HG03520 (cell line): Measurements from ENCODE around the gene MMAB.

Experiments used
- ATAC-seq: cut with Tn5 transposase; IDR thresholded peaks from one replicate; pipeline ENCODE4 v1.9.1; 2021; ENCODE audit warnings: mild to moderate bottlenecking, moderate library complexity; ENCODE audit not compliant: unreplicated experiment

Gene MMAB

DNA sequence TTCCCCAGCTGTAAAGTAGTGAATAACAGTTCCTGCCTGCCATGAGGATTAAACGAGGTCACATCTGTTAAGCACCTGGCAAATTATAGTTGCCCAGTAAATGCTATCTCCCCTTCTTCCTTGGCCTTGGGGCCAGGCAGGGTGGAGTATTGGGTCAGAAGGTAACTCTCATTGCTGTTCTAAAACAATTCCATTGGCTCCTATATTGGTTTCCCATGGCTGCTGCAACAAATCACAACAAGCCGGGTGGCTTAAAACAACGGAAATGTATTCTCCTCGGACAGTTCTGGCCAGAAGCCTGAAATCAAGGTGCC lies 31.9 kb downstream of the MMAB start:
- no peak for ATAC-seq

DNA sequence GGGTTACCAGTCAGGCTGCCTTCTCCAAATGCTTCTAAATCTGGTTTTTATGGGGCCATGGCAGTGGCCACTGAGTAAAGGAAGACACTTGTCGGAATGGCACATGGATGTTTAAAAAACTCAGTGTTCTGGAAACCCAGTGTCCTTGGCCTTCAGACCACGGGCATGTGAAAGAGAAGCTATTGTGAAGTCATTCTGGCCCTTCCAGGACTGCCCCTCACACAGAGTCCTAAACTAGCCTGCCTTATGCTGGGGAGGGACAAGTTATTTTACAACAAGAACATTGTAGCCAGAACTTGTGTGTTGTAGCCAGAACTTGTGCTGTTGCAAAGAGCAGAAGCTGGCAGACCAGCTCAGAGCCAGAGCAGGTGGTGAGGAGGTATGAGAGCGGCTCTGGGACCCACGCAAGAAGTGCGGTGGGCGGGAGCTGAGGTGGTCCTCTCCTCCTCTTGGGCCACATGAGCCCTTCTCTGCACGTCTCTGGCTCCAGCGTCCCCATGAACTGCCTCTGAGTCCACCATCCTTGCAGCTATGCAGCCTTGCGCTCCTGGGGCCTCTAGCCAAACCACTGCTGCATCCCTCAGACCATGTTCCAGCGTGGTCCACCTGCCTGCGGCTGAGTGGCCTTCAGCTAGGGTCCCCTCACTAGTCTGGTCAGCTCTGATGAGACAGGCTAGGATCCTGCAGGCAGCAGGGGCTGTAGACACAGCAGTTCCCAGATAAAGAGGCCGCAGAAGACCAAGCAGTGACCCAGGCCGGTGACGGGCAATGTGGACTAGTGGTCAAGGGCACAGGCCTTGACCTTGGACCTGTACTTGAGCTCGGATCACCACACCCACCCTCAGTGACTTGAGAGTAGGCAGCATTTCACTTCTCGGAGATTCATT lies 32.5 kb downstream of the MMAB start:
- ATAC-seq = no peak

DNA sequence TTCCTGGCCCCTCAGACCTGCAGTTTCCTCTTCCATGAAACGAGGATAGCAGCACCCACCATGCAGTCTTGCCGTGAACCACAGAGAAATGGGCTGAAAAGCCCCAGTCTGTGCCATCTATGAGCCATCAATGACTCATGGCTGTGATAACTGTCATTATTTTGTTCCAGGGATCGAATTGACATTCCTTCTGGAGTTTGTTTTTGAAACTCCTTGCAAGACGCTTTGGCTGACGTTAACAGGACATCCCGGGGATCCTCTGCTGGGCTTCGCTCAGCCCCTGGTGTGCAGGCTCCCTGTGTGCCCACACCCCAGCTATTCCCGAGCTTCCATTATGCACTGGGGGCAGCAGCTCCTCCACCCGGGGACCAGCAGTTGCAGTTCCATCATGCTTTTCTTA lies 33.8 kb downstream of the MMAB start:
- ATAC-seq = no peak

DNA sequence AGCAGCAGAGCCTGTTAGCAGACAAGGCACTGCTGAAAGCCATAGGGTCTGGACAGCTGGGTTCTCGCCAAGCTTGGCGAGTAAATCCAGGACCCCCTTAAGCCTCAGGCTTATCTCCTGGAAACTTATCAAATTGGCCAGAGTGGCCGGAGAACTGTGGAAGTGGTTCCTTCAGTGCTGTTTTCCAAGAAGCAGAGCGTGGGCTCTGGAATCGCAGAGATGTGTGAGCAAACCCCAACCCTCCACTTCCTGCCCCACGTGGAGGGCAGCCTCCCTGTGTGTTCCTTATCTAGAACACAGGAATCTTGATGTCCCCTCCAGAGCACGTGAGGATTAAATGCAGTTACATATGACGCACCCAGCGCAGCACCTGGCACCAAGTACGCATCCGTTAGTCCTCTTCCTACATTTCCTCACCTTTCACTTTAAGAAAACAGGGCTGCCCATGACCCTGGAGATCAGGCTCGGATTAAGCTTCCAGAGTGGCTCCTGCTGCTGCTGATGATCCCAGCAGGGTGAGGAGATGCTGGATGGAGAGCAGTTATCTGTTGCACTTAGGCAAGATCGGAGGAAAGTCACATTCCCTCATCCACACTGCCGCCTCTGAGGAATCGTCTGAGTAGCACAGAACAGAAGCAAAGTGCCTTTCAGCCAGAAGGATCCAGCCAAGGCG lies 35.0 kb downstream of the MMAB start:
- ATAC-seq = no peak

DNA sequence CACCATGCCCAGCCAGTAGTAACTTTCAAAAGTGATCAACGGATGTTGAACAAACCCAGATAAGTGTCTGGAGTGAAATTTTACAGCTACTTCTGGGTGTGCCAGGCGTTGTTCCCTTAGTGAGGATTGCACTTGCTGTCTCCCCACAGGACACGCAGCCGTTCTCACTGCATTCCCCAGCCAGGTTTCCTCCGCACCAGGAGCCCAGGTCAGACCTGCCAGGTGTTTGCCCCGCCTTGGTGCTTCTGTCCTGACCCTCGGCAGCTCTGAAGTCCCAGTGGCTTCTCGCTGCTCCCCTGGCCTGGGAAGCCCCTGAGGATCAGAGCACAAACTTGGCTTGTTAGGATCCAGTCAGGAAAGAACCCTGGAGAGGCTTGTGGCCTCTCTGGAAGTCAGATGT lies 36.2 kb downstream of the MMAB start:
- ATAC-seq = no peak

DNA sequence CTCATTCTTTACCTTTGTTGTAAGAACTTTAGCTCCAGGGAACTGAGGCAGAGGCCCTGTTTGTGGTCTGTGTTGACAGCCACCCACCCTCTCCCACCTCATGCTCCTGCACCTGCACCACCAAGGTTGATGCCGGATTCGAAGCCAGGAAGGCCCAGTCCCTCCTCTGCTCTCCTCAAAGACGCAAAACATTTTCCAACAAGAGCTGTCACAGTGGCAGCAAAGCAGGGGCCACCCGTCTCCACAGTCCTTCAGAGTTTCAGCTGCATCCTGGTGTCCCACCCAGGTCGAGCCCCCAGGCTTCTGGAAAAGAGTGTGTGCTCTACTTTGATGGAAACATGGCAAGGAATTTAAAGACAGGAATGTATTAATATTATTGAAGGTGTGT lies 37.4 kb downstream of the MMAB start:
- no peak for ATAC-seq

DNA sequence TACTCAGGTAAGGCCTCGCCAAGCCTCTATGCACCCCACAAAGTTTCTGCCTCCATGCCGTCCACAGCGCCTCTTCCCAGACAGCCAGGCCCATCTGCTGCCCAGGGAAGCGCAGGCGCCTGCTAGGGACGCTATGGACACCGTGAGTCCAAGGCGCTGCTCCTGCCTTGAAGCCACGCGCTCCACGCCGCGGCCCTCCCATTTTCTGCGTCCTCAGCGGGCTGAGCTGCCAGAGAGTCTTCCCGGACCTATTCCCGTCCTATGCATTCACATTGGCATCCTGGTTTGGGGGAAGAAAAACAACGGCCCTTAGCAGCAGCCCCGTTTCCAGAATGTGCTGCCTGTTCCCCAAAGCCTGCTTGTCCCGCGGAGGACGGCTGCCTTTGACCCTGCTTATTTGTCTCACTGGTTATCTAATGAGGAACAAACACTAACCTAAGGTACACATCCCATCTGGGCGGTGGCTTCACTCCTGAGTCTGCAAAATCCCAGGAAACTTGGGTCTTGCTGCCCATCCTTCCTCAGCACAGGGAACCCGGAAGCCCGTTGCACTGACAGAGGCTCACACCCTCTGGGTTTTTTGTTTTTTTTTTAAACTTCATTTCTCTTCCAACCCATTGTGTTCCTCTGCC lies 38.0 kb downstream of the MMAB start:
- no peak for ATAC-seq

DNA sequence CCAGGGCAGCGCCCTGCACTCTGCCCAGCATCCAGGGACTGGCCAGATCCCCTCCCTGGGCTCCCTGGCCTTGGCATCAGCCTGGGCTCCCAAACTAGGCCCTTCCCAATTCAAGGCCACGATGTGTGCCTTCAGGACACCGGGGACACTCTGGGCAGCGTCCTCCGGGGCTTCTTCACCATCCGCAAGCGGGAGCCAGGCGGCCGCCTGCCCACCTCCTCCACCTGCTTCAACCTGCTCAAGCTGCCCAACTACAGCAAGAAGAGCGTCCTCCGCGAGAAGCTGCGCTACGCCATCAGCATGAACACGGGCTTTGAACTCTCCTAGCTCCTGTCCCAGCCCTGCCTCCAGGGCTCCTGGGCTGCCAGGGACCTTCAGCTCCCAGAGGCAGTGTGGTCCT lies 38.8 kb downstream of the MMAB start:
- ATAC-seq = no peak

DNA sequence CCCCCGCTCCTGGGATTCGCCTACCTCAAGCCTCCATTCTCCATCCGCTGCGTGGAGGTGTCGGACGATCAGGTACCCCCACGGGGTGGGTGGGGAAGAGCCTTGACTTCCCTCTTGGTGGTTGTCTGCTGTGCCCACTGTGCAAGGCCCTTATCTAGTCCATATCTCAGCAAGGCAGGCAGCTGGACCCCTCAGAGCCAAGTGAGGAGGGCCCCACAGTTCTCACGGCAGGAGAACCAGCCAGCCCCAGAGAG lies 39.9 kb downstream of the MMAB start:
- ATAC-seq = no peak

DNA sequence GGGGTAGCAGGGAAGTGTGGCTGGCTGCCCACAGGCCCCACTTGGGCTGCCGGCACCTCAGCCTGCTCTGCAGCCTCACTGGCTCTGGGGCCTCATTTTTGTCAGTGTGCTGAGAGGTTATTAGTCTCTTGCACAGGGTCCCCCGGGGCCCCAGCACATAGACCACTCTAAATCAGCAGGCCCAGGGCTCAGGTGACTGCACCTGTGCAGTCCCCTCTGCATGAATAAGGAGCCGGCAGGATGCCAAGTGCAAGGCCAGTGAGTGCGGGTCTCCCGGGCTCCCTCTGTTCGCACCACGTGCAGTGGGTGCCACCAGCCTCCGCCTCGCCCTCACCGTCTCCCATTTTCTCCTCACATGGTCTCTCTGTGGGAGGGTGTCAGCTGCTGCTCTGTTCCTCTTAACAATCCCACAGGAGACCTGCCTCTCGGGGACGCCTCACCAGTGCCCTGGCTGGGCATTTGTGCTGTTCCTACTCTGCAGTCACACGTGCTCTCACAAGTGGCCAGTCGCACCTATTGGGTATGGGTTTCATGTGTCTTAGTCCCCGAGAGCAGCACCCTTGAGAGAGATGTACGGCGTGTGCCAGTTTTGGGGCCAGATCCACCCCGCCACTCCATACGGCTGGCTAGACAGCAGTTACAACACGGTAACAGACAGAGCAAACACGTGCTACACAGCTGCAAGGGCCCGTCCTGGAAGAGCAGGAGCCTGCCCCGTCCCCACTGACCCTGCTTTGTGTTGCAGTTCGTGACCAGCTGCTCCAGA lies 40.4 kb downstream of the MMAB start:
- ATAC-seq = no peak

DNA sequence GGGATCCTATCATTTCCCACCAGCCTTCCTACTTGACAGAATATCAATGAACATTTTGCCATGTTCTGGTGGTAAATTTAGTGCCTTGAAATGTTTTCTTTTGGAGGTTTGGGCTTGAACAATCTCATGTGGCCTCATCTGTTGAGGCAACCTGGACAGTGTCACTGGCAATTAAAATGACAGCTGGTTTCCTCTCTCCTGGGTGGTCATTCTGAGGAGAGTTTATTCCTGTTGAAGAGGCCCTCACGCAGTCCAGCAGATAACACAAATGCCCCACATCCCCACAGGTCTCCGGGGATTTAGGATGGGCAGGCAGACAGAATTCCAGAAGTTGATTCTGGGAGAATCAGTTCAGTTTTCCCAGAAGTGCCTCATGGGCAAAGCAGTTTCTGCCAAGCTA lies 41.9 kb downstream of the MMAB start:
- ATAC-seq = no peak

DNA sequence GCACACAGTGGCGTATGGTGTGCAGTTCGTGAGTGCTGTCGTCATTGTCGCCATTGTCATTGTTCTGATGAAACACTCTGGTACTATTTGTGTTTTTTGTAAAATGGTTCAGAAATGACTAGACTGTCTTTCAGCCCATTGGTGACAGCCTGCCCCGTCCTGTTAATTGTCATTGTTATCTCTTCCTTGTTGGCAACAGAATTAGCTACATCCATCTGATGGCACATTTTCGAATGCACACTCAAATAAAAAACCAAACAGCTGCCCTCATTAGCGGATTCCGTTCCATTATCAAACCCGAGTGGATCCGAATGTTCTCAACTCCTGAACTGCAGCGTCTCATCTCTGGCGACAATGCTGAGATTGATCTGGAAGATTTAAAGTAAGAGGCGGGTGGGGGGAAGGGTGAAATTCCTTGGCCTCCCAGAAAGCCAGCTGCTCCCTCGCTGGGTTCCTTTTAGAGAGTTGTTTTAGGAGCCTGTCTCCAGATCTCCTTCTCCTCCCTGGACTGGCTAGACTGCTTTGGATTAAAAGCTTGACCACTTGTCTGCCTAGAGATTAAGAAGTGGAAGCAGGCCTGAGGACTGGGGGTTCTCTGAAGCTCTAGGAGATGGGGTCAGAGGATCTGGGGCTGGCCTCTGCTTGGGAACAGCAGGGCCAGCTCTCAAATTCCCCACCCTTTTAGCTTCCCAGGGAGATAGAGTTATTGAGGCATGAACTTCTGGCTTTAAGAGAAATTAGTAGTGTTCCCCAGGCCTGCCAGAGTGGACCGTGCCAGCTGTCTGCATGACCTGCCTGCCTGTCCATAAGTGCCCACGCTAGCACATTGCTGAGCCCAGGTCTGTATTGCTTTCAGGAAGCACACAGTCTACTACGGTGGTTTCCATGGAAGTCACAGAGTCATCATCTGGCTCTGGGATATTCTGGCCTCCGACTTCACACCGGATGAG lies 43.3 kb downstream of the MMAB start:
- no peak for ATAC-seq

DNA sequence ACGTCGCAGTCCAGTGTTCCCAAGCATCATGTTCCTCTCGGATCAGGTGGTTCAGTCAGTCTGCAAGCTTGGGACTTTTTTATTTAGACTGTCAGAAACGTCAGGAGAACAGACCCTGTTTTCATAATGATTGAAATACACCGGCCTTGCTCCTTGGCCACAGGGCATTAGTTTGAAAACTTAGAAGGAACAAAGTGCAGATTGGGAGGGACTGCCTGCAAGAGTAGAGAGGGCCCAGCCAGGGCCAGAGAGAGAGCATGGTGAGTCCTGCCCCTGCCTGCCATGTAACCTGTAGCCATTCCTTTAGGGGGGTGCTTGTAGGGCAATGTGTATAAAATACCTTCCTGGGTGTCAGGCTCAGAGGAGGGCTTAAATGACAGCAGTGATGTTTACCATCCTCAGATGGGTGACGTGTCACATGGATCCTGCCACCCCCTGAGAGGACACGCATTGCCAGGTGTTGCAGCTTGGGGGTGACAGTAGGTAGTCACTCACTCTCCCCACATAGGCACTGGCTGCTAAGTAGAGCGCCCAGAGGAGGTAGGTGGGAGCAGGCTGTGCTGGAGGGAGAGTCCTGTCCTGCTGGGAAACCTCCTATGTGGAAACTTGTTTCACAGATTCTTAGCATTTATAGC lies 45.7 kb downstream of the MMAB start:
- no peak for ATAC-seq

DNA sequence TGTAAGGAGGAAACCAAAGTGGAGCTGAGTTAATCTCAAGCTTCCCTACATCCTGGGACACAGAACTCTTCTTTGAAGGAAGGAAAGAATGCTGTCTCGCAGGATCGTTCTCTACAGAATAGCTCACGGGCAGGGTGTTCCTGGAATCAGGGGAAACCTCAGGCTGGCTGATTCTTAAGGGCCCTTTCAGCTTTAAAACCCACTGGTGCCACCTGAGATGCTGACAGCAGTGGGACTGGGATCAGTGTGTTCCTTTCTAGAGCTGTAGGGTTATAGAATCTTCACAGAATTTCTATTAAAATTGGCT lies 48.1 kb downstream of the MMAB start:
- ATAC-seq = no peak

DNA sequence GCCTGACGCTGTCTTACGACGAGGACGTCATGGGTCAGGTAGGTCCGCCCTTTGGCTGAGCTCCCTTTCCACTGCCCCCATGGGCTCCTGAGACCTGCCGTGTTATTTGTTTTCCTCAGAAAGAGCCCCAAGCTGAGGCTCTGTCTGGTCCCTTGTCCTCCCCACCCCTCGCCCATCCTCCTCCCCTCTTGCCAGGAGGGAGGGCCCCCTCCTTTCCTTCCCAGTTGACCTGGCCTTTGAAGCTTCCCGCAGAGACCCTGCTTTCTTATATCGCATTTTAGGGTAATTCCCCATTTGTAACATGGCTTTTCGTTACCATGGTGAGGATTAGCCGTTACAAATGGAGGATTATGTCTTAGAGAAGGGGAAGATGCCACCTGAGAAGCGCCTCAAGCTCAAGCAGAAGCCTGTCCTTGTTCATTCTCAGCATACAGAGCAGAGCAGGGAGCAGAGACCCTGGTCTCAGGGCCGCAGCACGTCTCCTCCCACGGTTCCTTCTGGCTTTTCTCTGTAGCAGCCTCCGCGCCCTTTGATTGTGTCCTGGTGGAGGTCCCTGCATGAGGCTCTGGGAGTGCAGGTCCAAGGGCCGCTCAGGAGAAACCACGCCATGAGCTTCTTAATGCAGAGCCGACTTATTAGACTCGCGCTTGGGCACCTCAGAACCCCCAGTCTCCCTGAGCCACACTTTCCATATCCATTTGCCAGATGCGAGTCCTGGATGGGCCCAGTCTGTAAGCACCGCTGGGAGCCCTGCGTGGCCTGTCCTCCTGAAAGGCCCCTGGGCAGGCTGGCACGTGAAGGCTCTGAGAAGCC lies 48.6 kb downstream of the MMAB start:
- no peak for ATAC-seq

DNA sequence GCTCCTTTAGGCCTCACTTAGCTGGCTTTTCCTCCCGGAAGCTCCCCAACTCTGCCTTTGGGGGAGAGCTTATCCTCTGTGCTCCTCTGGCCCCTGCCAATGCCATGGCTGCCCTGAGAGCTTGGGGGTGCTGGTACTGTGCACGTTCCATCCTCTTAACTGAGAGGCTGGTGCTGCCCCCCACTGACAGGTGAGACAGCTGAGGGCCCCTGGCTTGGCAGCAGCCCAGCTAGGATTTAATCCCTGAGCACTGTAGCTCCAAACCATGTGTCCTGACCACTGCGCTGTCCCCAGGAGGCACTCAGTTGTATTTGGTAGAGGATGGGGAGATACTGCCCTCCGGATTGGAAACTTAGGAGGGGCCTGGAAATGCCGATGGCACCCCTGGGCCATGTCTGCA lies 49.8 kb downstream of the MMAB start:
- ATAC-seq = no peak

DNA sequence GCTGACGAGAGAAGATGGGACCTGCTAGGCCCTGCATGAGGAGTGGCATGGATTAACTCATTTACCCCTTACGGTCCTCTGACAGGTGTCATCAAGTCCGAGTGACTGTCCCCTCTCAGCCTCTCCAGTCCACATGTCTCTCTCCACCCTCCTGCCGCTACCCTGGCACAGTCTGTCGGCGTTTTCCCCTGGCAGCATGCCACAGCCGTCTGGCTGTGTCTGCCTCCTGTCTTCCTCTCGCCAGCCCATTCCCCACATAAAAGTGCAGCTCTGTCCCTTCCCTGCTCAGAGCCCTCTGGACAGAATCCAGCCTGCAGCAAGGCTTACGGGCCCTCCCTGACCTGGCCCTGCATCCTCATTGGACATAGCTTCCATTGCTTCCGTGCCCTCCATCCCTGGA lies 50.2 kb downstream of the MMAB start:
- ATAC-seq = no peak

DNA sequence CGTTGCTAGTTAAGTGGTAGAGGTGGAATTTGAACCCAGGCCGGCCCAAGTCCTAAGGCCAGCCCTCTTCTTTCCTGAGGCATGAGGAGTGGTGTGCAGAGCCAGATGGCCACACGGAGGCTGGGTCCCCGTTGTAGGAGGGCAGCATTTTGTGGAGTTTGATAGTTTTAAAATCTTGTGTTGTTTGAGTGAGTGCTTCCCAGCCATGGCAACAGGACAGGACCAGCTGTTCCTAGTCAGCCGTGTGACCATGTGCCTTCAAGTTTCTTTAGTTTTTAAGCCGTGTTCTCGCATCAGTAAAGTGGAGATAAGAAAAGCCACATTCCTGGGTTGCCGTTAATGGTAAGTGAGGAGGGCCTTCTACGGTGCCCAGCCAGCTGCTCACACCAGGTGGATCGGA lies 51.5 kb downstream of the MMAB start:
- no peak for ATAC-seq

DNA sequence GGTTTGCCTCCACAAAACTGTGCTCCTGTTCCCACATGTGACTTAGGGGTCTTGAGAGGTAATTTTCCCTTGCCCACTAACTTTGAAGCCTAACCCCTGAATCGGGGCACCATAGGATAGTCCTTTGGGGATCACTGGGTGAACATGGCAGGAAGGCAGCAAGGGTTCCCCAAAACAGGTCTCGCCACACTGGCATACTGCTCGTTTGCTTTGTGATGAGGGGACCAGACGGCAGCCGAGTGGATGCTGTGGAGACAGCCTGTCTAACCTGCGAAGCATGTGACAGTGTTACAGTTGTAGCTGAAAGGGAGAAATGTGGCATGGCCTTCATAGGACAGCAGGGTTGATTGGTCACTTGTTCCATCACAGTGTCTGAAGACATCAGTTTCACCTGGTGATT lies 53.5 kb downstream of the MMAB start:
- no peak for ATAC-seq
